ENCODE measurements around the gene DRAM2. TPM values are rescaled to one million over a fixed set of nuclear protein-coding genes. Genes with fewer than 3 reads are reported as not detected.

DRAM2 gene
- total and polyA plus RNA-seq, 10 of the 15 experiments (the other 5 are each of a cell fraction or from before 2014, with no cell fraction given) = 39.1 to 229 (median 79.4) TPM

DNA sequence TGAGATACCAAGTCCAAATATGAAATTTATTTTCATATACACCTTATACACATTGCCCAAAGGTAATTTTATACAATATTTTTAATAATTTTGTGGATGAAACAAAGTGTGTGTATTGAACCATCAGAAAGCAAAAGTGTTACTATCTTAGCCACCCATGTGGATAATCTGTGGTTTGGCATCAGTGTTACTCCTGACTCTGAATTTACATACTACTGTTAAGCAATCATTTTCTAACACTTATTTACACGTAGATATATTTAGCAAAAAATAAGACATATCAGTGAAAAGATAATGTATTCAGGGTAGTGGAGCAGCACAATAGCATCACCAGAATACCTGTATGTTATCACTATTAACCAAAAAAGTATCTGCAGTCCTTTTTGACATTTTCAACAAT lies 36.8 kb upstream of the DRAM2 start (continued):
- TF ChIP-seq, protein P1, sequence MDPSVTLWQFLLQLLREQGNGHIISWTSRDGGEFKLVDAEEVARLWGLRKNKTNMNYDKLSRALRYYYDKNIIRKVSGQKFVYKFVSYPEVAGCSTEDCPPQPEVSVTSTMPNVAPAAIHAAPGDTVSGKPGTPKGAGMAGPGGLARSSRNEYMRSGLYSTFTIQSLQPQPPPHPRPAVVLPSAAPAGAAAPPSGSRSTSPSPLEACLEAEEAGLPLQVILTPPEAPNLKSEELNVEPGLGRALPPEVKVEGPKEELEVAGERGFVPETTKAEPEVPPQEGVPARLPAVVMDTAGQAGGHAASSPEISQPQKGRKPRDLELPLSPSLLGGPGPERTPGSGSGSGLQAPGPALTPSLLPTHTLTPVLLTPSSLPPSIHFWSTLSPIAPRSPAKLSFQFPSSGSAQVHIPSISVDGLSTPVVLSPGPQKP (IDR thresholded peaks at IDR 0.05; ENCODE audit: low read depth, low read length) = no peak
- no peak for TF ChIP-seq HDAC6 (IDR thresholded peaks at IDR 0.05; ENCODE audit: unreplicated experiment)
- no peak for TF ChIP-seq ZNF384 (IDR thresholded peaks at IDR 0.05; ENCODE audit: borderline replicate concordance, low read depth, low read length)
- TF ChIP-seq MEF2B (IDR thresholded peaks at IDR 0.05; ENCODE audit: partially characterized antibody, poor library complexity, severe bottlenecking) = no peak

DNA sequence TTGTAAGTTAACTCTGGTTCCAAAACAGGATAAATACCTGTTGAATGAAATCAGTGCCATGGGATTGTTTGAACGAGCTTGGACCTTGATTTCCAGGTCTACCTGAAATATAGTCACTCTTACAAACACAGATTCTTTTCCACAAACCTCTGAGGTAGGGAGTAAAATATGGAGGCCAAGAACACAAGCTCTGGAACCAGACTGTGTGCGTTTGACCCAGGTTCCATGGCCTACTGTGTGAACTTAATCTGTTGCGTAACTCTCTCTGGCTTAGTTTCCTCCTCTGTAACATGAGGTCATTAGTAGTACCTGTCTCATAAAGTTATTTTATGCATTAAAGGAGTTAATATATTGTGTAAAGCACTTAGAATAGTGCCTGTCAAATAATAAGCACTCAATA lies 35.5 kb upstream of the DRAM2 start:
- H3K79me2 ChIP-seq (ENCODE audit: control insufficient read depth, insufficient read depth, low read length) = peaks cover 13% of the 10 kb centered on the region
- 98% methylated on average over 3 of the region's 3 CpGs for WGBS (ENCODE audit: insufficient coverage, insufficient replicate concordance, low lambda C conversion rate, missing lambda C conversion rate)
- intact Hi-C loops (cut with micrococcal nuclease; ENCODE audit: unreplicated experiment) (no loop called here), in situ Hi-C loops (cut with MboI) (no loop called here)
- no peak overlapping the region for H3K4me2 ChIP-seq (ENCODE audit: control insufficient read depth, insufficient read depth)
- H3K9ac ChIP-seq (ENCODE audit: control insufficient read depth, insufficient read depth, low read length) = no peak overlapping the region
- no peak for FAIRE-seq
- H4K20me1 ChIP-seq (ENCODE audit: control insufficient read depth, insufficient read depth) = no peaks in the 10 kb centered on the region
- no peaks in the 10 kb centered on the region for H3K27me3 ChIP-seq (replicated peaks in 1 of 2; ENCODE audit: control insufficient read depth in 2 of 2, insufficient read depth in 2 of 2, low read length in 1 of 2)
- SMC1A ChIA-PET (ENCODE audit: uncharacterized antibody, unreplicated experiment) = interaction anchor here (1.2 to 3.1 kb wide), 4 partner anchors 12 to 34 kb away, joined by 3 to 8 read pairs (median 6); no protein-coding TSS in a partner anchor
- POLR2A ChIA-PET = no interaction called here
- H2AFZ ChIP-seq (ENCODE audit: control insufficient read depth, low read depth, low read length) = no peak overlapping the region
- no TSS peak for BruUV-seq (replicated peaks)
- H3K4me3 ChIP-seq = no peak overlapping the region
- H3K4me1 ChIP-seq (ENCODE audit: control insufficient read depth, insufficient read depth, low read length) = peaks cover 14% of the 10 kb centered on the region
- H3K36me3 ChIP-seq (ENCODE audit: control insufficient read depth in 2 of 2, insufficient read depth in 2 of 2, low read length in 1 of 2) = peaks cover 0 to 12% of the 10 kb centered on the region in 2 experiments; a peak in 2 of 4 replicates
- no peaks in the 10 kb centered on the region for H3K9me3 ChIP-seq (replicated peaks; ENCODE audit: control insufficient read depth, insufficient read depth, low read length)
- RAD21 ChIA-PET (ENCODE audit: unreplicated experiment) = no interaction called here
- CTCF ChIA-PET = interaction anchor here (3.0 kb wide), 1 partner anchor 145 kb away, joined by 17 read pairs; no protein-coding TSS in a partner anchor
- no peak overlapping the region for H3K27ac ChIP-seq (ENCODE audit: control insufficient read depth, insufficient read depth)
- ATAC-seq = no peak
- no peak for DNase-seq (ENCODE audit: low read depth, low spot score)
- TF ChIP-seq SIX5 (IDR thresholded peaks at IDR 0.05; ENCODE audit: low read depth, low read length, severe bottlenecking) (no peak), BRCA1 (IDR thresholded peaks at IDR 0.05; ENCODE audit: low read depth, low read length) (no peak), ZNF207 (IDR thresholded peaks at IDR 0.05; ENCODE audit: borderline replicate concordance) (no peak), IKZF2 (IDR thresholded peaks at IDR 0.05) (no peak), HDGF (IDR thresholded peaks at IDR 0.05) (no peak), RAD21 (IDR thresholded peaks at IDR 0.05; ENCODE audit: insufficient read depth, low read depth, low read length) (no peak), STAT1 (conservative IDR thresholded peaks at IDR 0.05) (no peak), SUPT20H (IDR thresholded peaks at IDR 0.05; ENCODE audit: borderline replicate concordance, control insufficient read depth, low read depth, low read length) (no peak)
- TF ChIP-seq, protein P2, sequence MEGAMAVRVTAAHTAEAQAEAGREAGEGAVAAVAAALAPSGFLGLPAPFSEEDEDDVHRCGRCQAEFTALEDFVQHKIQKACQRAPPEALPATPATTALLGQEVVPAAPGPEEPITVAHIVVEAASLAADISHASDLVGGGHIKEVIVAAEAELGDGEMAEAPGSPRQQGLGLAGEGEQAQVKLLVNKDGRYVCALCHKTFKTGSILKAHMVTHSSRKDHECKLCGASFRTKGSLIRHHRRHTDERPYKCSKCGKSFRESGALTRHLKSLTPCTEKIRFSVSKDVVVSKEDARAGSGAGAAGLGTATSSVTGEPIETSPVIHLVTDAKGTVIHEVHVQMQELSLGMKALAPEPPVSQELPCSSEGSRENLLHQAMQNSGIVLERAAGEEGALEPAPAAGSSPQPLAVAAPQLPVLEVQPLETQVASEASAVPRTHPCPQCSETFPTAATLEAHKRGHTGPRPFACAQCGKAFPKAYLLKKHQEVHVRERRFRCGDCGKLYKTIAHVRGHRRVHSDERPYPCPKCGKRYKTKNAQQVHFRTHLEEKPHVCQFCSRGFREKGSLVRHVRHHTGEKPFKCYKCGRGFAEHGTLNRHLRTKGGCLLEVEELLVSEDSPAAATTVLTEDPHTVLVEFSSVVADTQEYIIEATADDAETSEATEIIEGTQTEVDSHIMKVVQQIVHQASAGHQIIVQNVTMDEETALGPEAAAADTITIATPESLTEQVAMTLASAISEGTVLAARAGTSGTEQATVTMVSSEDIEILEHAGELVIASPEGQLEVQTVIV (IDR thresholded peaks at IDR 0.05; ENCODE audit: borderline replicate concordance, partially characterized antibody) = no peak
- TF ChIP-seq, protein P3, sequence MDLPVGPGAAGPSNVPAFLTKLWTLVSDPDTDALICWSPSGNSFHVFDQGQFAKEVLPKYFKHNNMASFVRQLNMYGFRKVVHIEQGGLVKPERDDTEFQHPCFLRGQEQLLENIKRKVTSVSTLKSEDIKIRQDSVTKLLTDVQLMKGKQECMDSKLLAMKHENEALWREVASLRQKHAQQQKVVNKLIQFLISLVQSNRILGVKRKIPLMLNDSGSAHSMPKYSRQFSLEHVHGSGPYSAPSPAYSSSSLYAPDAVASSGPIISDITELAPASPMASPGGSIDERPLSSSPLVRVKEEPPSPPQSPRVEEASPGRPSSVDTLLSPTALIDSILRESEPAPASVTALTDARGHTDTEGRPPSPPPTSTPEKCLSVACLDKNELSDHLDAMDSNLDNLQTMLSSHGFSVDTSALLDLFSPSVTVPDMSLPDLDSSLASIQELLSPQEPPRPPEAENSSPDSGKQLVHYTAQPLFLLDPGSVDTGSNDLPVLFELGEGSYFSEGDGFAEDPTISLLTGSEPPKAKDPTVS (IDR thresholded peaks at IDR 0.05; ENCODE audit: low read depth, low read length) = no peak
- TF ChIP-seq, protein P4, sequence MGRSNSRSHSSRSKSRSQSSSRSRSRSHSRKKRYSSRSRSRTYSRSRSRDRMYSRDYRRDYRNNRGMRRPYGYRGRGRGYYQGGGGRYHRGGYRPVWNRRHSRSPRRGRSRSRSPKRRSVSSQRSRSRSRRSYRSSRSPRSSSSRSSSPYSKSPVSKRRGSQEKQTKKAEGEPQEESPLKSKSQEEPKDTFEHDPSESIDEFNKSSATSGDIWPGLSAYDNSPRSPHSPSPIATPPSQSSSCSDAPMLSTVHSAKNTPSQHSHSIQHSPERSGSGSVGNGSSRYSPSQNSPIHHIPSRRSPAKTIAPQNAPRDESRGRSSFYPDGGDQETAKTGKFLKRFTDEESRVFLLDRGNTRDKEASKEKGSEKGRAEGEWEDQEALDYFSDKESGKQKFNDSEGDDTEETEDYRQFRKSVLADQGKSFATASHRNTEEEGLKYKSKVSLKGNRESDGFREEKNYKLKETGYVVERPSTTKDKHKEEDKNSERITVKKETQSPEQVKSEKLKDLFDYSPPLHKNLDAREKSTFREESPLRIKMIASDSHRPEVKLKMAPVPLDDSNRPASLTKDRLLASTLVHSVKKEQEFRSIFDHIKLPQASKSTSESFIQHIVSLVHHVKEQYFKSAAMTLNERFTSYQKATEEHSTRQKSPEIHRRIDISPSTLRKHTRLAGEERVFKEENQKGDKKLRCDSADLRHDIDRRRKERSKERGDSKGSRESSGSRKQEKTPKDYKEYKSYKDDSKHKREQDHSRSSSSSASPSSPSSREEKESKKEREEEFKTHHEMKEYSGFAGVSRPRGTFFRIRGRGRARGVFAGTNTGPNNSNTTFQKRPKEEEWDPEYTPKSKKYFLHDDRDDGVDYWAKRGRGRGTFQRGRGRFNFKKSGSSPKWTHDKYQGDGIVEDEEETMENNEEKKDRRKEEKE (IDR thresholded peaks at IDR 0.05) = no peak
